Neuronal stem cell (in vitro differentiated cells): ENCODE data around the gene ZNF253.
"Not testable (repeated sequence)": the region's sequence is repeated elsewhere in the genome, so short reads cannot be mapped to it uniquely, and the experiment has no call there.

Source experiments
- DNase-seq: peaks from one replicate; pipeline ENCODE4 v3.0.0-alpha.2; 2013; ENCODE audit warnings: low spot score
- H2AFZ ChIP-seq: one replicate; pipeline ENCODE4 v1.6.1; 2013; ENCODE audit warnings: mild to moderate bottlenecking, low read length, inconsistent platforms
- H2AK5ac ChIP-seq: 2 replicates; pipeline ENCODE4 v1.6.1; 2013; ENCODE audit warnings: low read depth, mild to moderate bottlenecking, inconsistent platforms, low read length, moderate library complexity, mixed read lengths
- H2BK120ac ChIP-seq: 2 replicates; pipeline ENCODE4 v1.6.1; 2013; ENCODE audit warnings: low read depth, mild to moderate bottlenecking, inconsistent platforms, low read length, moderate library complexity, mixed read lengths
- H2BK12ac ChIP-seq: one replicate; pipeline ENCODE4 v1.6.1; 2013; ENCODE audit warnings: low read length, inconsistent platforms
- H2BK15ac ChIP-seq: 2 replicates; pipeline ENCODE4 v1.6.1; 2013; ENCODE audit warnings: mild to moderate bottlenecking, low read length, inconsistent platforms, mixed read lengths
- H2BK5ac ChIP-seq: one replicate; pipeline ENCODE4 v1.6.1; 2013; ENCODE audit warnings: inconsistent platforms, mild to moderate bottlenecking, low read length, moderate library complexity
- H3K14ac ChIP-seq: one replicate; pipeline ENCODE4 v1.6.1; 2013; ENCODE audit warnings: low read length, inconsistent platforms
- H3K18ac ChIP-seq: 2 replicates; pipeline ENCODE4 v1.6.1; 2013; ENCODE audit warnings: low read length, inconsistent platforms
- H3K23ac ChIP-seq: 2 replicates; pipeline ENCODE4 v1.6.1; 2013; ENCODE audit warnings: low read depth, mild to moderate bottlenecking, mixed read lengths, low read length, inconsistent platforms; ENCODE audit not compliant: poor library complexity
- H3K27ac ChIP-seq: replicated peaks from 3 replicates; pipeline ENCODE4 v1.5.1; 2013; ENCODE audit warnings: low read length, inconsistent platforms
- H3K27me3 ChIP-seq, 3 experiments: 2 replicates each; pipeline ENCODE4 v1.6.1; 2013; ENCODE audit warnings: low read length in 3 of 3, mild to moderate bottlenecking in 2 of 3, inconsistent platforms in 1 of 3, low read depth in 1 of 3, mixed read lengths in 1 of 3, moderate library complexity in 1 of 3; ENCODE audit not compliant: control insufficient read depth in 3 of 3, insufficient read depth in 3 of 3
- H3K36me3 ChIP-seq, 2 donors: replicated peaks in 1 of 2; 2 replicates each; pipeline ENCODE4 v1.6.1; 2013; ENCODE audit warnings: low read length in 2 of 2; ENCODE audit not compliant: control insufficient read depth in 2 of 2, insufficient read depth in 2 of 2
- H3K4ac ChIP-seq: 2 replicates; pipeline ENCODE4 v1.6.1; 2013; ENCODE audit warnings: inconsistent platforms, mild to moderate bottlenecking, low read length, moderate library complexity
- H3K4me1 ChIP-seq, 2 donors: 1 replicate in 1 of 2; 2 replicates in 1 of 2; pipeline ENCODE4 v1.6.1; 2013; ENCODE audit warnings: low read length in 2 of 2, low read depth in 1 of 2; ENCODE audit not compliant: control insufficient read depth in 2 of 2, insufficient read depth in 1 of 2
- H3K4me2 ChIP-seq: one replicate; pipeline ENCODE4 v1.6.1; 2013; ENCODE audit warnings: mild to moderate bottlenecking, low read length, inconsistent platforms; ENCODE audit not compliant: insufficient read depth, poor library complexity, severe bottlenecking
- H3K4me3 ChIP-seq, 2 donors: 2 replicates each; pipeline ENCODE4 v1.5.1; 2013; ENCODE audit warnings: low read length in 2 of 2, mild to moderate bottlenecking in 2 of 2, inconsistent platforms in 1 of 2, moderate library complexity in 1 of 2
- H3K79me1 ChIP-seq: one replicate; pipeline ENCODE4 v1.6.1; 2013; ENCODE audit warnings: low read depth, mild to moderate bottlenecking, inconsistent platforms, low read length, moderate library complexity
- H3K9ac ChIP-seq: one replicate; pipeline ENCODE4 v1.6.1; 2013; ENCODE audit warnings: mild to moderate bottlenecking, low read depth, low read length, inconsistent platforms; ENCODE audit not compliant: poor library complexity
- H3K9me3 ChIP-seq, 2 donors: replicated peaks in 1 of 2; 2 replicates each; pipeline versions ENCODE3 to v1.6.1; 2013; ENCODE audit warnings: low read length in 2 of 2, mild to moderate bottlenecking in 2 of 2, inconsistent platforms in 1 of 2, low read depth in 1 of 2, mixed read lengths in 1 of 2, moderate library complexity in 1 of 2; ENCODE audit not compliant: control insufficient read depth in 2 of 2, insufficient read depth in 1 of 2
- H4K8ac ChIP-seq: one replicate; pipeline ENCODE4 v1.6.1; 2013; ENCODE audit warnings: low read depth, mild to moderate bottlenecking, inconsistent platforms, low read length, moderate library complexity
- H4K91ac ChIP-seq: one replicate; pipeline ENCODE4 v1.6.1; 2013; ENCODE audit warnings: low read length, low read depth, mild to moderate bottlenecking, inconsistent platforms; ENCODE audit not compliant: poor library complexity
- WGBS, 2 donors: extraction: QIAGEN DNeasy Blood & Tissue Kit; methylation state at CpG; one replicate each; pipeline ENCODE4 v1.1.7; 2013; ENCODE audit warnings: missing lambda C conversion rate in 2 of 2, mixed read lengths in 1 of 2; ENCODE audit not compliant: insufficient read length in 2 of 2, insufficient replicate concordance in 1 of 2; ENCODE audit errors: extremely low coverage in 2 of 2; 5-methylcytosine and 5-hydroxymethylcytosine counted together

The ZNF253 gene

GRCh38 chr19:19835560-19836038 is 30.1 kb upstream of the ZNF253 start:
- no peak overlapping the region for H3K9ac ChIP-seq
- H3K4ac ChIP-seq, result no peak overlapping the region
- H3K9me3 ChIP-seq, result peaks cover 16 to 46% of the 10 kb centered on the region in 2 donors
- H2BK15ac ChIP-seq, result no peak overlapping the region
- no peak for DNase-seq
- no peak overlapping the region for H3K27ac ChIP-seq
- H4K8ac ChIP-seq, result no peak overlapping the region
- no peaks in the 10 kb centered on the region for H3K27me3 ChIP-seq
- no peak overlapping the region for H4K91ac ChIP-seq
- H3K14ac ChIP-seq, result no peak overlapping the region
- H2BK120ac ChIP-seq, result no peak overlapping the region
- no peak overlapping the region for H3K4me2 ChIP-seq
- H2AFZ ChIP-seq, result no peak overlapping the region
- H3K36me3 ChIP-seq, result no peaks in the 10 kb centered on the region
- no peak overlapping the region for H2BK5ac ChIP-seq
- no peak overlapping the region for H2BK12ac ChIP-seq
- no peak overlapping the region for H3K18ac ChIP-seq
- no peaks in the 10 kb centered on the region for H3K79me1 ChIP-seq
- no peak overlapping the region for H3K4me3 ChIP-seq
- H2AK5ac ChIP-seq, result no peak overlapping the region
- H3K23ac ChIP-seq, result no peak overlapping the region
- H3K4me1 ChIP-seq, result no peaks in the 10 kb centered on the region

GRCh38 chr19:19847781-19848180 is 17.9 kb upstream of the ZNF253 start:
- Histone ChIP-seq H3K23ac (no peak overlapping the region), H3K79me1 (peaks cover 2% of the 10 kb centered on the region), H3K4me2 (no peak overlapping the region), H3K9ac (no peak overlapping the region), H3K27me3 (no peaks in the 10 kb centered on the region), H2BK120ac (no peak overlapping the region), H3K9me3 (peaks cover 1 to 17% of the 10 kb centered on the region in 2 donors), H3K36me3 (no peaks in the 10 kb centered on the region), H2AFZ (no peak overlapping the region), H4K8ac (no peak overlapping the region), H3K18ac (no peak overlapping the region), H3K4me1 (no peaks in the 10 kb centered on the region), H3K14ac (no peak overlapping the region), H2BK12ac (no peak overlapping the region), H2BK5ac (no peak overlapping the region), H2AK5ac (no peak overlapping the region), H2BK15ac (no peak overlapping the region), H3K4me3 (no peak overlapping the region), H3K4ac (no peak overlapping the region), H4K91ac (no peak overlapping the region), H3K27ac (no peak overlapping the region)
- no peak for DNase-seq
- WGBS, 2 donors, result no CpG with 5 or more reads among the region's 12 CpGs

- H3K4ac ChIP-seq, result no peak overlapping the region
- H2BK5ac ChIP-seq, result no peak overlapping the region
- H4K8ac ChIP-seq, result no peak overlapping the region
- no peaks in the 10 kb centered on the region for H3K36me3 ChIP-seq
- H3K4me2 ChIP-seq, result no peak overlapping the region
- H2AFZ ChIP-seq, result no peak overlapping the region
- H3K27ac ChIP-seq, result no peak overlapping the region
- H3K23ac ChIP-seq, result no peak overlapping the region
- H4K91ac ChIP-seq, result no peak overlapping the region
- peaks cover 1 to 15% of the 10 kb centered on the region in 2 donors for H3K9me3 ChIP-seq
- no CpG with 5 or more reads among the region's 6 CpGs for WGBS, 2 donors
- H3K14ac ChIP-seq, result no peak overlapping the region
- H3K79me1 ChIP-seq, result peaks cover 2% of the 10 kb centered on the region
- H2BK120ac ChIP-seq, result no peak overlapping the region
- no peak overlapping the region for H2BK12ac ChIP-seq
- no peak overlapping the region for H2AK5ac ChIP-seq
- no peak for DNase-seq
- no peak overlapping the region for H2BK15ac ChIP-seq
- no peaks in the 10 kb centered on the region for H3K27me3 ChIP-seq
- H3K18ac ChIP-seq, result no peak overlapping the region
- no peak overlapping the region for H3K9ac ChIP-seq
- H3K4me1 ChIP-seq, result no peaks in the 10 kb centered on the region
- H3K4me3 ChIP-seq, result no peak overlapping the region
Measured at GRCh38 chr19:19849056-19849455, 16.6 kb upstream of the ZNF253 start.

- H3K4me1 ChIP-seq, H2AK5ac ChIP-seq, H3K4ac ChIP-seq, H2BK12ac ChIP-seq, H3K79me1 ChIP-seq, H3K4me2 ChIP-seq, H3K27ac ChIP-seq, H4K91ac ChIP-seq, DNase-seq, H3K4me3 ChIP-seq, H2BK120ac ChIP-seq, H3K27me3 ChIP-seq, H3K9me3 ChIP-seq, H4K8ac ChIP-seq, H2BK5ac ChIP-seq, H3K36me3 ChIP-seq, H3K23ac ChIP-seq, H3K14ac ChIP-seq, H3K18ac ChIP-seq, H2BK15ac ChIP-seq, H3K9ac ChIP-seq, H2AFZ ChIP-seq: not testable (repeated sequence)
- WGBS, 2 donors, result no CpG with 5 or more reads among the region's 2 CpGs
Measured at GRCh38 chr19:19851740-19852139, 13.9 kb upstream of the ZNF253 start.
